Smooth muscle cell of the coronary artery (primary cell): Measurements from ENCODE around the gene AHNAK2. TPM values are rescaled to one million over a fixed set of nuclear protein-coding genes. Genes with fewer than 3 reads are reported as not detected.

Source experiments
- total RNA-seq: library from RNA; depleted of rRNA; stranded (reverse); fragments of >200 nt; gene quantifications from 2 replicates; pipeline ENCODE4 v1.2.3, GENCODE V29; 2014; ENCODE audit warnings: low replicate concordance

Gene AHNAK2
- 27.4 and 174 TPM in 2 replicates for total RNA-seq

GRCh38 chr14:104977681-104978653, at the start of gene AHNAK2:
AHNAK2 (minus strand) TSS chr14:104978374; CDS start chr14:104978237, 137 bp downstream.

GRCh38 chr14:105020815-105021655, 42.9 kb upstream of the AHNAK2 start, which contains the start of gene CDCA4:
CDCA4 (minus strand) TSS chr14:105021083; CDS start chr14:105011929, 9,154 bp downstream.

GRCh38 chr14:104985675-104986486, 7.7 kb upstream of the AHNAK2 start, which contains the start of gene CLBA1:
CLBA1 (plus strand) TSS chr14:104985788; CDS start chr14:104986432, 644 bp downstream.

GRCh38 chr14:104924421-104925213, 53.6 kb downstream of the AHNAK2 start, which contains the start of gene PLD4:
PLD4 (plus strand) TSS chr14:104924879; CDS start chr14:104927141, 2,262 bp downstream.

Other genes with a start within 250 kb of the AHNAK2 start
- gene SIVA1, start 225.2 kb downstream of the AHNAK2 start, total RNA-seq: 88.7 and 91.4 TPM in 2 replicates
- 206 and 215 TPM in 2 replicates for gene AKT1, start 182.6 kb downstream of the AHNAK2 start, total RNA-seq
- gene ZBTB42, start 177.3 kb downstream of the AHNAK2 start, total RNA-seq: 0.82 and 3.5 TPM in 2 replicates
- 8.2 and 14.6 TPM in 2 replicates for gene CEP170B, start 113.1 kb downstream of the AHNAK2 start, total RNA-seq
- gene PLD4, start 53.5 kb downstream of the AHNAK2 start, total RNA-seq: 0.15 TPM in 1 of 2 replicates, not detected in the other
- 7.6 and 8.9 TPM in 2 replicates for gene CLBA1, start 7.4 kb upstream of the AHNAK2 start, total RNA-seq
- 9.6 and 16.2 TPM in 2 replicates for gene CDCA4, start 42.7 kb upstream of the AHNAK2 start, total RNA-seq
- gene GPR132, start 87.1 kb upstream of the AHNAK2 start, total RNA-seq: 0.12 TPM in 1 of 2 replicates, not detected in the other
- 1.6 and 4.2 TPM in 2 replicates for gene JAG2, start 190.4 kb upstream of the AHNAK2 start, total RNA-seq
- 11.1 and 15.2 TPM in 2 replicates for gene NUDT14, start 202.9 kb upstream of the AHNAK2 start, total RNA-seq